Liver (tissue), 9 donors: ENCODE measurements around the gene SLC6A7. TPM values are rescaled to one million over a fixed set of nuclear protein-coding genes. Genes with fewer than 3 reads are reported as not detected.

Experiments
- DNase-seq: peaks from one replicate; pipeline ENCODE4 v3.0.0-alpha.2; 2017; ENCODE audit warnings: low spot score
- H3K27ac ChIP-seq, 2 donors: one replicate each; pipeline ENCODE4 v1.7.0; 2013; ENCODE audit warnings: inconsistent platforms in 2 of 2, low read length in 2 of 2, control low read depth in 1 of 2, low read depth in 1 of 2, mild to moderate bottlenecking in 1 of 2
- H3K27me3 ChIP-seq, 4 donors: one replicate each; pipeline versions ENCODE4 v1.6.1 to v1.7.0; 2013; ENCODE audit warnings: low read length in 3 of 4, inconsistent platforms in 1 of 4, mild to moderate bottlenecking in 1 of 4, moderate library complexity in 1 of 4; ENCODE audit not compliant: control insufficient read depth in 4 of 4, insufficient read depth in 4 of 4
- H3K36me3 ChIP-seq, 4 donors: one replicate each; pipeline versions ENCODE4 v1.6.1 to v1.7.0; 2013; ENCODE audit warnings: low read length in 3 of 4, mild to moderate bottlenecking in 3 of 4, low read depth in 1 of 4, moderate library complexity in 1 of 4; ENCODE audit not compliant: control insufficient read depth in 4 of 4, insufficient read depth in 3 of 4
- H3K4me1 ChIP-seq, 4 donors: one replicate each; pipeline versions ENCODE4 v1.6.1 to v1.7.0; 2013; ENCODE audit warnings: low read length in 3 of 4, mild to moderate bottlenecking in 3 of 4, moderate library complexity in 1 of 4; ENCODE audit not compliant: control insufficient read depth in 4 of 4, insufficient read depth in 4 of 4
- H3K4me3 ChIP-seq, 3 donors: one replicate each; pipeline versions ENCODE4 v1.6.1 to v1.7.0; 2013; ENCODE audit warnings: low read length in 3 of 3, control low read depth in 1 of 3, low read depth in 1 of 3, mild to moderate bottlenecking in 1 of 3
- H3K9ac ChIP-seq, 2 donors: one replicate each; pipeline ENCODE4 v1.7.0; 2013; ENCODE audit warnings: low read length in 2 of 2, mild to moderate bottlenecking in 2 of 2, moderate library complexity in 2 of 2, control low read depth in 1 of 2, low read depth in 1 of 2
- H3K9me3 ChIP-seq, 4 donors: one replicate each; pipeline versions ENCODE4 v1.6.1 to v1.7.0; 2013; ENCODE audit warnings: low read length in 3 of 4; ENCODE audit not compliant: control insufficient read depth in 4 of 4
- ATF3 ChIP-seq: IDR thresholded peaks from 2 replicates; pipeline ENCODE4 v1.6.1; 2016; ENCODE audit warnings: antibody characterized with exemption
- CTCF ChIP-seq: fragments of 150-350 bp; IDR thresholded peaks from 2 replicates; pipeline ENCODE4 v1.5.1; 2017; ENCODE audit warnings: improper control_type of control experiment, low read depth, low read length; ENCODE audit not compliant: missing input control
- FOXA1 ChIP-seq: IDR thresholded peaks from 2 replicates; pipeline ENCODE4 v1.6.1; 2016; ENCODE audit warnings: antibody characterized with exemption
- FOXA2 ChIP-seq: IDR thresholded peaks from 2 replicates; pipeline ENCODE4 v1.6.1; 2016; ENCODE audit warnings: antibody characterized with exemption
- GABPA ChIP-seq, 2 donors: IDR thresholded peaks in 1 of 2; conservative IDR thresholded peaks in 1 of 2; 2 replicates each; pipeline ENCODE4 v1.6.1; 2016; ENCODE audit warnings: antibody characterized with exemption in 2 of 2, mild to moderate bottlenecking in 1 of 2, moderate library complexity in 1 of 2
- HNF4A ChIP-seq, 2 donors: conservative IDR thresholded peaks; 2 replicates each; pipeline ENCODE4 v1.6.1; 2016; ENCODE audit warnings: antibody characterized with exemption in 2 of 2, mild to moderate bottlenecking in 2 of 2
- HNF4G ChIP-seq: IDR thresholded peaks from 2 replicates; pipeline ENCODE4 v1.6.1; 2016; ENCODE audit warnings: antibody characterized with exemption
- JUND ChIP-seq, 2 donors: IDR thresholded peaks; 2 replicates each; pipeline ENCODE4 v1.6.1; 2016; ENCODE audit warnings: antibody characterized with exemption in 2 of 2
- NR2F2 ChIP-seq: IDR thresholded peaks from 2 replicates; pipeline ENCODE4 v1.6.1; 2016; ENCODE audit warnings: antibody characterized with exemption
- RAD21 ChIP-seq, 2 donors: IDR thresholded peaks; 2 replicates each; pipeline ENCODE4 v1.6.1; 2016; ENCODE audit warnings: antibody characterized with exemption in 2 of 2, mild to moderate bottlenecking in 2 of 2
- REST ChIP-seq: IDR thresholded peaks from 2 replicates; pipeline ENCODE4 v1.6.1; 2016; ENCODE audit warnings: antibody characterized with exemption, mild to moderate bottlenecking
- SP1 ChIP-seq: IDR thresholded peaks from 2 replicates; pipeline ENCODE4 v1.6.1; 2018; ENCODE audit warnings: antibody characterized with exemption, mild to moderate bottlenecking
- TAF1 ChIP-seq: conservative IDR thresholded peaks from 2 replicates; pipeline ENCODE4 v1.6.1; 2016; ENCODE audit warnings: antibody characterized with exemption, mild to moderate bottlenecking
- WGBS: extraction: QIAGEN DNeasy Blood & Tissue Kit; methylation state at CpG from one replicate; pipeline ENCODE4 v1.1.7; 2013; 5-methylcytosine and 5-hydroxymethylcytosine counted together
- polyA plus RNA-seq, 2 donors: library from polyadenylated mRNA; stranded (reverse) in 1 of 2; unstranded in 1 of 2; fragments of 200-250 nt in 1 of 2; fragments of >200 nt in 1 of 2; fragmentation: Nextera tagmentation in 1 of 2; extraction: Ambion mirVana in 1 of 2; gene quantifications; one replicate each; pipeline versions ENCODE4 v1.2.1 to v1.2.3, GENCODE V29; 2013 to 2015
- total RNA-seq, 2 donors: library from RNA; depleted of rRNA; stranded (reverse); fragments of >200 nt; gene quantifications; one replicate each; pipeline ENCODE4 v1.2.3, GENCODE V29; 2014
- donor health status: healthy.
- donor health status: healthy.
- donor health status: healthy.
- donor health status: healthy.
- donor health status: healthy.

Gene SLC6A7
- total and polyA plus RNA-seq, 4 donors, result not detected

GRCh38 chr5:150154618-150155128 is 35.2 kb upstream of the SLC6A7 start:
- WGBS, result 81% methylated on average over 7 of the region's 7 CpGs
- peak overlapping the region; percentile 38 to 76 for H3K27ac ChIP-seq
- no peaks in the 10 kb centered on the region for H3K36me3 ChIP-seq
- DNase-seq, result no peak
- peak overlapping the region in 1 of 3 donors; percentile 21 for H3K4me3 ChIP-seq
- no peaks in the 10 kb centered on the region for H3K9me3 ChIP-seq
- H3K4me1 ChIP-seq, result peaks cover 0 to 7% (median 1%) of the 10 kb centered on the region in 4 donors
- no peaks in the 10 kb centered on the region for H3K27me3 ChIP-seq
- TF ChIP-seq TAF1, result no peak
- TF ChIP-seq FOXA1, result no peak
- TF ChIP-seq HNF4A (conservative IDR thresholded peaks at IDR 0.05), result no peak
- no peak for TF ChIP-seq NR2F2
- TF ChIP-seq ATF3, result no peak
- no peak for TF ChIP-seq CTCF
- TF ChIP-seq REST, result no peak
- TF ChIP-seq GABPA (IDR thresholded peaks at IDR 0.05 in 1 of 2, conservative IDR thresholded peaks at IDR 0.05 in 1 of 2), result no peak
- no peak overlapping the region for H3K9ac ChIP-seq

- WGBS, result 47% methylated on average over 17 of the region's 17 CpGs
- no peaks in the 10 kb centered on the region for H3K27me3 ChIP-seq
- H3K36me3 ChIP-seq, result no peaks in the 10 kb centered on the region
- H3K9ac ChIP-seq, result no peak within 1 kb of the TSS
- DNase-seq, result no peak
- H3K4me3 ChIP-seq, result peak within 1 kb of the TSS in 1 of 3 donors; percentile 21
- TF ChIP-seq SP1 (no peak), FOXA1 (no peak), REST (no peak), RAD21 (IDR thresholded peaks at IDR 0.05) (no peak), JUND (IDR thresholded peaks at IDR 0.05) (no peak), FOXA2 (no peak), ATF3 (no peak), GABPA (IDR thresholded peaks at IDR 0.05 in 1 of 2, conservative IDR thresholded peaks at IDR 0.05 in 1 of 2) (no peak), HNF4G (no peak)
- H3K9me3 ChIP-seq, result no peaks in the 10 kb centered on the region
- peak within 1 kb of the TSS; percentile 76 to 77 for H3K27ac ChIP-seq
- peaks cover 0 to 7% (median 1%) of the 10 kb centered on the region in 4 donors for H3K4me1 ChIP-seq
Observed at GRCh38 chr5:150155258-150156026, 34.4 kb upstream of the SLC6A7 start, which contains the start of gene PDGFRB. TSS of gene PDGFRB (minus strand) at chr5:150155845. CDS start at chr5:150137047, 18,798 bp downstream.
